Naive B cell (primary cell): ENCODE measurements around the gene MDN1. TPM values are rescaled to one million over a fixed set of nuclear protein-coding genes. Genes with fewer than 3 reads are reported as not detected.
"Not testable (repeated sequence)": the region's sequence is repeated elsewhere in the genome, so short reads cannot be mapped to it uniquely, and the experiment has no call there.

Experiments used
- ATAC-seq, 2 donors: fragments of 150-1000 bp; cut with Tn5 transposase; 2 replicates each; pipeline ENCODE4 v1.10.0; 2021; ENCODE audit warnings: low read depth in 2 of 2, mild to moderate bottlenecking in 2 of 2, moderate library complexity in 2 of 2
- DNase-seq: peaks from one replicate; pipeline ENCODE4 v3.0.0; 2022
- H3K27ac Mint-ChIP-seq, 6 donors: one replicate each; pipeline ENCODE4 v1.8.0; 2020 to 2022; ENCODE audit warnings: mild to moderate bottlenecking in 6 of 6, mixed read lengths in 6 of 6, moderate library complexity in 5 of 6, inconsistent platforms in 2 of 6
- H3K27me3 Mint-ChIP-seq, 3 donors: one replicate each; pipeline ENCODE4 v1.8.0; 2021 to 2022; ENCODE audit warnings: mixed read lengths in 3 of 3, mild to moderate bottlenecking in 1 of 3
- H3K36me3 Mint-ChIP-seq, 2 donors: one replicate each; pipeline ENCODE4 v1.8.0; 2020 to 2022; ENCODE audit warnings: mixed read lengths in 2 of 2, inconsistent platforms in 1 of 2, mild to moderate bottlenecking in 1 of 2
- H3K4me1 Mint-ChIP-seq, 3 donors: one replicate each; pipeline ENCODE4 v1.8.0; 2020 to 2022; ENCODE audit warnings: mixed read lengths in 3 of 3, inconsistent platforms in 1 of 3, mild to moderate bottlenecking in 1 of 3, moderate library complexity in 1 of 3
- H3K4me3 Mint-ChIP-seq, 8 donors: one replicate each; pipeline ENCODE4 v1.8.0; 2020 to 2022; ENCODE audit warnings: mild to moderate bottlenecking in 8 of 8, mixed read lengths in 8 of 8, moderate library complexity in 8 of 8, inconsistent platforms in 2 of 8
- H3K9me3 Mint-ChIP-seq, 7 donors: one replicate each; pipeline ENCODE4 v1.8.0; 2020 to 2022; ENCODE audit warnings: mixed read lengths in 7 of 7, mild to moderate bottlenecking in 5 of 7, inconsistent platforms in 2 of 7, moderate library complexity in 1 of 7
- polyA plus RNA-seq, 6 donors: library from polyadenylated mRNA; unstranded; fragments of 300-500 nt; fragmentation: Illumina TruSeq; gene quantifications; one replicate each; pipeline ENCODE4 v1.2.3, GENCODE V29; 2021; ENCODE audit warnings: low read depth in 6 of 6

The MDN1 gene, protein sequence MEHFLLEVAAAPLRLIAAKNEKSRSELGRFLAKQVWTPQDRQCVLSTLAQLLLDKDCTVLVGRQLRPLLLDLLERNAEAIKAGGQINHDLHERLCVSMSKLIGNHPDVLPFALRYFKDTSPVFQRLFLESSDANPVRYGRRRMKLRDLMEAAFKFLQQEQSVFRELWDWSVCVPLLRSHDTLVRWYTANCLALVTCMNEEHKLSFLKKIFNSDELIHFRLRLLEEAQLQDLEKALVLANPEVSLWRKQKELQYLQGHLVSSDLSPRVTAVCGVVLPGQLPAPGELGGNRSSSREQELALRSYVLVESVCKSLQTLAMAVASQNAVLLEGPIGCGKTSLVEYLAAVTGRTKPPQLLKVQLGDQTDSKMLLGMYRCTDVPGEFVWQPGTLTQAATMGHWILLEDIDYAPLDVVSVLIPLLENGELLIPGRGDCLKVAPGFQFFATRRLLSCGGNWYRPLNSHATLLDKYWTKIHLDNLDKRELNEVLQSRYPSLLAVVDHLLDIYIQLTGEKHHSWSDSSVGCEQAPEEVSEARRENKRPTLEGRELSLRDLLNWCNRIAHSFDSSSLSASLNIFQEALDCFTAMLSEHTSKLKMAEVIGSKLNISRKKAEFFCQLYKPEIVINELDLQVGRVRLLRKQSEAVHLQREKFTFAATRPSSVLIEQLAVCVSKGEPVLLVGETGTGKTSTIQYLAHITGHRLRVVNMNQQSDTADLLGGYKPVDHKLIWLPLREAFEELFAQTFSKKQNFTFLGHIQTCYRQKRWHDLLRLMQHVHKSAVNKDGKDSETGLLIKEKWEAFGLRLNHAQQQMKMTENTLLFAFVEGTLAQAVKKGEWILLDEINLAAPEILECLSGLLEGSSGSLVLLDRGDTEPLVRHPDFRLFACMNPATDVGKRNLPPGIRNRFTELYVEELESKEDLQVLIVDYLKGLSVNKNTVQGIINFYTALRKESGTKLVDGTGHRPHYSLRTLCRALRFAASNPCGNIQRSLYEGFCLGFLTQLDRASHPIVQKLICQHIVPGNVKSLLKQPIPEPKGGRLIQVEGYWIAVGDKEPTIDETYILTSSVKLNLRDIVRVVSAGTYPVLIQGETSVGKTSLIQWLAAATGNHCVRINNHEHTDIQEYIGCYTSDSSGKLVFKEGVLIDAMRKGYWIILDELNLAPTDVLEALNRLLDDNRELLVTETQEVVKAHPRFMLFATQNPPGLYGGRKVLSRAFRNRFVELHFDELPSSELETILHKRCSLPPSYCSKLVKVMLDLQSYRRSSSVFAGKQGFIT (N-terminal part only)
- 1 to 10 TPM; 4.0 to 9.6 (median 5.9) TPM for polyA plus RNA-seq

DNA sequence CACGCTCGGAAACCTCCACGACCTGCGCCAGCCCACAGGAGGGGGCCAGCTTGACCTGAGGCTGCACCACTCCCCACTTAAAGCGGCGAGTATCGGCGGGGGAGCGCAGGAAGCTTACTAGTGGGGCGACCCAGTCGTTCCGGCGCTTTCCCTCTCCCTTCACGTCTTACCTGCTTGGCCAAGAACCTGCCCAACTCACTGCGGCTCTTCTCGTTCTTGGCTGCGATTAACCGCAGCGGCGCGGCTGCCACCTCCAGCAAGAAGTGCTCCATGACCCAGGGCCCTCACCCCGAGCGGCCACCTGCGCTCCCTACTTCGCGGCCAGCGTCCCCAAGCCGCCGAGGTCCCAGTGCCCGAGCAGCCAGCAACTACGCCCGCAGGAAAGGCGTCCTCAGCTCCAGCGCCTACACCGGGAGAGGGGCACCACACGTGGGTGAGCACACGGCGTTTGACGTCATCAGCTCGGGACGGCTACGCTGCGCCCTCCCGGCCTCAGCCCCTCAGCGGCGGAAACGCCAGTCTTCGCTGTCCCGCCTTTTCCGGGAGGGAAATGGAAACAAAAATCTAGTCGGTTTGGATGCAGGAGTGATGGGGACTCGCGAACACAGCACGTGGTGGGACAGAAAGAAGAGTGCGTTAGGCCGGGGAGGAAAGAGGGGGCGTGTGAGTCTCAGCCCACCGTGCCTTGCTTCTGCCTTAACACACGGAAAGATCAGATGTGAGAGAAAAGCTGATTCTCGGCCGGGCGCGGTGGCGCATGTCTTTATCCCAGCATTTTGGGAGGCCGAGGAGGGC, at the start of gene MDN1:
TSS of gene MDN1 (minus strand) at position 459 of the 795 bp plus-strand sequence. CDS start at position 272, 187 bp downstream.
- H3K9me3 Mint-ChIP-seq: no peaks in the 10 kb centered on the region
- H3K36me3 Mint-ChIP-seq: peaks cover 5 to 8% of the 10 kb centered on the region in 2 donors
- ATAC-seq (peak; percentile 92 to 93), DNase-seq (peak; percentile 85)
- peak within 1 kb of the TSS; percentile 92 to 100 (median 98) for H3K4me3 Mint-ChIP-seq
- peaks cover 27 to 49% (median 29%) of the 10 kb centered on the region in 3 donors for H3K4me1 Mint-ChIP-seq
- H3K27me3 Mint-ChIP-seq: no peaks in the 10 kb centered on the region
- H3K27ac Mint-ChIP-seq: peak within 1 kb of the TSS; percentile 95 to 98 (median 96)

DNA sequence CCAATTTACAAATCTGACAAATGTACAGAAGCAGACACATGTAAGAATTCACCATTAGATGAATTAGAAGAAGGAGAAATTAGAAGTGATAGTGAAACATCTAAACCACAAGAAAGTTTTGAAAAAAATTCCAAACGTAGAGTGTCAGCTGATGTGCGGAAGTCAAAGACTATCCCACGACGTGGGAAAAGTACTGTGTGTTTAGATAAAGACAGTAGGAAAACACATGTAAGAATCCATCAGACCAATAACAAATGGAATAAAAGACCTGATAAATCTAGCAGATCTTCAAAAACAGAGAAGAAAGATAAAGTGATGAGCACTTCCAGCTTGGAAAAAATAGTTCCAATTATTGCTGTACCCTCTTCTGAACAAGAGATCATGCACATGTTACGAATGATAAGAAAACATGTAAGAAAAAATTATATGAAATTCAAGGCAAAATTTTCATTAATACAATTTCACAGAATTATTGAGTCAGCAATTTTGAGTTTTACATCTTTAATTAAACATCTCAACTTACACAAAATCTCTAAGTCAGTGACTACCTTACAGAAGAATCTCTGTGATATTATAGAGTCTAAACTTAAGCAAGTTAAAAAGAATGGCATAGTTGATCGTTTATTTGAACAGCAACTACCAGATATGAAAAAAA, 46.6 kb upstream of the MDN1 start:
- no peaks in the 10 kb centered on the region for H3K27me3 Mint-ChIP-seq
- peaks cover 23 to 29% of the 10 kb centered on the region in 2 donors for H3K36me3 Mint-ChIP-seq
- no peak for DNase-seq
- no peak for ATAC-seq
- peaks cover 0 to 2% (median 0%) of the 10 kb centered on the region in 7 donors for H3K9me3 Mint-ChIP-seq
- H3K4me1 Mint-ChIP-seq: peaks cover 11 to 29% (median 12%) of the 10 kb centered on the region in 3 donors
- no peak overlapping the region for H3K27ac Mint-ChIP-seq
- no peak overlapping the region for H3K4me3 Mint-ChIP-seq

DNA sequence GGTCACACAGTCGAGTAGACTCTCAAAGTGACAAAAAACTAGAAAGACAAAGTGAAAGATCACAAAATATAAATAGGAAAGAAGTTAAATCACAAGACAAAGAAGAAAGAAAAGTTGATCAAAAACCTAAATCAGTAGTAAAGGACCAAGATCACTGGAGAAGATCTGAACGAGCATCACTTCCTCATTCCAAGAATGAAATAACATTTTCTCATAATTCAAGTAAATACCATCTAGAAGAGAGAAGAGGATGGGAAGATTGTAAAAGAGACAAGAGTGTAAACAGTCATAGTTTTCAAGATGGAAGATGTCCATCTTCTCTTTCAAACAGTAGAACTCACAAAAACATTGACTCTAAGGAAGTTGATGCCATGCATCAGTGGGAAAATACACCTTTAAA, 43.1 kb upstream of the MDN1 start:
- H3K9me3 Mint-ChIP-seq: peaks cover 0 to 4% (median 0%) of the 10 kb centered on the region in 7 donors
- peaks cover 26 to 34% of the 10 kb centered on the region in 2 donors for H3K36me3 Mint-ChIP-seq
- H3K4me1 Mint-ChIP-seq: peaks cover 11 to 21% (median 12%) of the 10 kb centered on the region in 3 donors
- H3K27me3 Mint-ChIP-seq: no peaks in the 10 kb centered on the region
- H3K4me3 Mint-ChIP-seq: peak overlapping the region in 6 of 8 donors; percentile 1 to 65 (median 8)
- peak in 1 of 2 donors; percentile 30 for ATAC-seq
- peak overlapping the region; percentile 1 to 78 (median 46) for H3K27ac Mint-ChIP-seq
- no peak for DNase-seq

DNA sequence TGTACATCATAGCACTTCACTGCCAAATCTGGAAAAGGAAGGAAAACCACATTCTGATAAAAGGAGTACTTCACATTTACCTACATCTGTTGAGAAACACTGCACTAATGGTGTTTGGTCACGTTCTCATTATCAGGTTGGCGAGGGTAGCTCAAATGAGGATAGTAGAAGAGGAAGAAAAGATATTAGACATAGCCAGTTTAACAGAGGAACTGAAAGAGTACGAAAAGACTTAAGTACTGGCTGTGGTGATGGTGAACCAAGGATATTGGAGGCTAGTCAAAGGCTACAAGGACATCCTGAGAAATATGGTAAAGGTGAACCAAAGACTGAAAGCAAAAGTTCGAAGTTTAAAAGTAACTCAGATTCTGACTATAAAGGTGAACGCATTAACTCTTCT, 42.7 kb upstream of the MDN1 start:
- Mint-ChIP-seq H3K9me3 (peaks cover 0 to 4% (median 0%) of the 10 kb centered on the region in 7 donors), H3K36me3 (peaks cover 26 to 34% of the 10 kb centered on the region in 2 donors), H3K27me3 (no peaks in the 10 kb centered on the region), H3K4me1 (peaks cover 11 to 21% (median 12%) of the 10 kb centered on the region in 3 donors), H3K27ac (peak overlapping the region in 5 of 6 donors; percentile 1 to 78 (median 34)), H3K4me3 (peak overlapping the region in 4 of 8 donors; percentile 5 to 65 (median 11))
- DNase-seq (no peak), ATAC-seq (peak; percentile 39 to 41)

DNA sequence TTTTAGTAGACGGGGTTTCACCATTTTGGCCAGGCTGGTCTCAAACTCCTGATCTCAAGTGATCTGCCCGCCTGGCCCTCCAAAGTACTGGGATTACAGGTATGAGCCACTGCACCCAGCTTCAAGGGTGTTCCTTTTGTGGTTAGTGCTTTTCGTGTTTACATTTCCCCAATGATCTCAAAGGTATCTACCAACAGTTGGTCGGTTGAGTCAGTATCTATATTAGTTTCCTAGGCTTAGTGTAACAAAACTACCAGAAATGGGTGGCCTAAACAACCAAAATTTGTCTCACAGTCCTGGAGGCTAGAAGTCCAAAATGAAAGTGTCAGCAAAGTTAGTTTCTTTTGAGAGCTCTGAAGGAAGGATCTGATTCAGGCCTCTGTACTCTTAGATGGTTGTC, 40.1 kb upstream of the MDN1 start:
- H3K36me3 Mint-ChIP-seq: peaks cover 23 to 27% of the 10 kb centered on the region in 2 donors
- H3K4me1 Mint-ChIP-seq: peaks cover 11 to 21% (median 12%) of the 10 kb centered on the region in 3 donors
- ATAC-seq (no peak), DNase-seq (no peak)
- H3K27me3 Mint-ChIP-seq: no peaks in the 10 kb centered on the region
- no peak overlapping the region for H3K27ac Mint-ChIP-seq
- H3K4me3 Mint-ChIP-seq: no peak overlapping the region
- H3K9me3 Mint-ChIP-seq: peaks cover 0 to 4% (median 0%) of the 10 kb centered on the region in 7 donors

DNA sequence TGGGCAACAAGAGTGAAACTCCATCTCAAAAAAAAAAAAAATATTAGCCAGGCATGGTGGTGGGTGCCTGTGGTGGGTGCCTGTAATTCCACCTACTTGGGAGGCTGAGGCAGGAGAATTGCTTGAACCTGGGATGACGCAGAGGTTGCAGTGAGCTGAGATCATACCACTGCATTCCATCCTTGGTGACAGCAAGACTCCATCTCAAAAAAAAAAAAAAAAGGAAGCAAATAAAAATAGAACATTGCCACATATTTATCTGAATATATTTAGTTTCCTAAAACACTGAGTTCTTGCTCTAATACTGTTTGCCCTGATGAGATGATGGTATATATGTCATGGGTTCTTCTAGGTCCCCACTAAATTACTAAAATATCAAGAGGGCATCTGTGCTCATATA, 38.4 kb upstream of the MDN1 start:
- H3K4me1 Mint-ChIP-seq: peaks cover 10 to 17% (median 12%) of the 10 kb centered on the region in 3 donors
- peaks cover 20 to 28% of the 10 kb centered on the region in 2 donors for H3K36me3 Mint-ChIP-seq
- H3K27ac Mint-ChIP-seq: no peak overlapping the region
- peaks cover 0 to 4% (median 0%) of the 10 kb centered on the region in 7 donors for H3K9me3 Mint-ChIP-seq
- H3K4me3 Mint-ChIP-seq: no peak overlapping the region
- no peaks in the 10 kb centered on the region for H3K27me3 Mint-ChIP-seq
- ATAC-seq (no peak), DNase-seq (no peak)

DNA sequence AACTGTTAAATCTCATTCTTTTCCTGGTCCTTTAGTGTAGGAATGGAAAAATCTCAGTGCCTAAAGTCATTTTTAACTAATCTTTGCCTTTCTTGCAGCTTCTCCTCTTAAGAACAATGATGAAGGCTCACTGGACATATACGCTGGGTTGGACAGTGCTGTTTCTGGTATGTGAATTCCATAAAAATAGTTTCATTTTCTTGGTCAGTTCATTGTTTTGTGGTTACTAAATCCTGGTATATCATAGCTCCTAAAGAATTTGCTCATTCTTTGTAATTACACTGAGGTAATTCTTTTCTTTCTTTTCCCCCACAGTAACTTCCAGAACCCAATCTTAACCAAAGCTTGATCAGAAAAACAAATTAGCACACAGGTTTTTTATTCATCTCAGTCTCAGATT, 33.5 kb upstream of the MDN1 start:
- Mint-ChIP-seq H3K27me3 (no peaks in the 10 kb centered on the region), H3K36me3 (peaks cover 0 to 13% of the 10 kb centered on the region in 2 donors), H3K4me3 (no peak overlapping the region), H3K9me3 (no peaks in the 10 kb centered on the region), H3K27ac (no peak overlapping the region), H3K4me1 (peaks cover 3 to 6% (median 3%) of the 10 kb centered on the region in 3 donors)
- ATAC-seq (no peak), DNase-seq (no peak)

DNA sequence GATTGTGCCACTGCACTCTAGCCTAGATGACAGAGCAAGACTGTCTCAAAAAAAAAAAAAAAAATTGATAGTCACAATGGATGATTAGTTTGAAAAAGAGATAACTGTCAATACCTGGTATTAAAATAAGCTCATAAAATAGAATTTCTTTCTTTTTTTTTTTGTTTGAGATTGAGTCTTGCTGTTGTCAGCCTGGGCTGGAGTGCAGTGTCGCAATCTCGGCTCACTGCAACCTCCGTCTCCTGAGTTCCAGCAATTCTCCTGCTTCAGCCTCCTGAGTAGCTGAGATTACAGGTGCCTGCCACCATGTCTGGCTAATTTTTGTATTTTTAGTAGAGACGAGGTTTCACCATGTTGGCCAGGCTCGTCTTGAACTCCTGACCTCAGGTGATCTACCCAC, 27.9 kb upstream of the MDN1 start:
- peaks cover 13 to 18% (median 13%) of the 10 kb centered on the region in 3 donors for H3K4me1 Mint-ChIP-seq
- ATAC-seq, H3K27me3 Mint-ChIP-seq, H3K4me3 Mint-ChIP-seq, H3K27ac Mint-ChIP-seq, H3K9me3 Mint-ChIP-seq, H3K36me3 Mint-ChIP-seq, DNase-seq: not testable (repeated sequence)

DNA sequence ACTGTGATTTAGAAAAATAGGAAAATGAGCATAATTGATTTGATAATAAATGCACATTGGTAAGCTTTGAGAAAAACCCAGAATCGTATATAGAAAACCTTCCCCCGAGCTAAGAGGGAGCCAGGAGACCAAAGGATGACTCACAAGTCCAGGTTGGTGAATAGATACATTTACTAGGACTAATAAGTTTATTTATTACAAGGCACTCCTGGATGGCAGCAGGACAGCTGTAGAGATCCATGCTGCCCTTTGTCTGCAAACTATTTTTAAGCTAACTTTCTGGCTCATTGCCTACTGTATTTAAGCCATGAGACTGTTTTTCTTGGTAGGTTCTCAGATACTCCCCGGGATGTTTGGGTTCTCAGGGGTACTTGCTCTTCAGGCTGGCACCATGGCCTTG, 23.5 kb upstream of the MDN1 start:
- H3K27me3 Mint-ChIP-seq: no peaks in the 10 kb centered on the region
- no peak overlapping the region for H3K4me3 Mint-ChIP-seq
- DNase-seq: no peak
- peaks cover 0 to 7% of the 10 kb centered on the region in 2 donors for H3K36me3 Mint-ChIP-seq
- peak overlapping the region in 3 of 6 donors; percentile 6 to 59 (median 16) for H3K27ac Mint-ChIP-seq
- no peaks in the 10 kb centered on the region for H3K9me3 Mint-ChIP-seq
- no peak for ATAC-seq
- H3K4me1 Mint-ChIP-seq: peaks cover 18 to 29% (median 23%) of the 10 kb centered on the region in 3 donors

DNA sequence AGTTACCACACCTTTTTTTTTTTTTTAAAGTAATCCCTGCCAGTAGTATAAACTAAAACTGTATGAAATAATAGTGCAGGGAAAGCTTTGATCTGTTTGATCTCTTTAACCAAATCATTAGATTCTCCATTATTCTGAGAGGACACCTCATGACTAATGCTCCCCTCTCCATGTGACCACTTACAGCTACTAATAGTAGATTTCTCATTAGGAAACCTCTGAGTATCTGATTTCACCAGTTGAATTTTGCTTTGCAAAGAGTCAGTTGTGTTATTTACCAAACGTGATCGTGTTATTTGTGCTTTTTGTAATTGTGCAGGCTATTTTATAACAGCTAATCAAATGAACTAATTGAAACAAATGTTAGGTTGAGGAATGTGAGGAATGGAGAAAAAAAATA, 22.6 kb upstream of the MDN1 start:
- Mint-ChIP-seq H3K27me3 (no peaks in the 10 kb centered on the region), H3K4me3 (no peak overlapping the region), H3K9me3 (no peaks in the 10 kb centered on the region), H3K27ac (peak overlapping the region in 1 of 6 donors; percentile 5), H3K36me3 (peaks cover 0 to 4% of the 10 kb centered on the region in 2 donors), H3K4me1 (peaks cover 18 to 31% (median 30%) of the 10 kb centered on the region in 3 donors)
- DNase-seq: no peak
- ATAC-seq: no peak

DNA sequence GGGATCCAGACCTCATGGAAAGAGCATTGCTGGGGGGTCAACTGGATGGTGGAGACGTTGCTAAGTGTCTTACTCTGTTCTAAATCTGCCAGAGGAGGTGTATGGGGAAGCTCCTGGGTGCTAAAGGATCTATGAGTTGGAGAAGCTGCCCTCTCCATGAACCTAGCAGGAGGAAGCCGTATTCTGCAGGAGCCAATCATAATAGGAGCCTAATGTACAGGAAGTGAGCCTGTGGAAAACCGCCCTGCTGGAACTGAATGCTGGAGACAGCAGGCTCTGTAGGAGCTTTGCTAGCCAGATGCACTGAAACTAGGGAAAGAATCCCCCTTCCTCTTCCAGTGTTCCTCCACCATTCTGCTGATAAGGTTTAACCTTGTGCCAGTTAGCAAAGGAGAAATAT, 20.9 kb upstream of the MDN1 start:
- Mint-ChIP-seq H3K9me3 (no peaks in the 10 kb centered on the region), H3K4me1 (peaks cover 29 to 48% (median 46%) of the 10 kb centered on the region in 3 donors), H3K27me3 (no peaks in the 10 kb centered on the region), H3K4me3 (no peak overlapping the region), H3K27ac (peak overlapping the region in 1 of 6 donors; percentile 73), H3K36me3 (peaks cover 0 to 4% of the 10 kb centered on the region in 2 donors)
- no peak for ATAC-seq
- no peak for DNase-seq
